Gastrocnemius medialis (tissue), 4 donors: ENCODE measurements around the gene CDH8.

Experiments used
- CTCF ChIP-seq, 5 experiments: fragments of 450-650 bp in 3 of 5; fragments of 200-600 bp in 2 of 5; sonication (generic) in 2 of 5; IDR thresholded peaks in 4 of 5; conservative IDR thresholded peaks in 1 of 5; 1 replicate in 4 of 5; 2 replicates in 1 of 5; pipeline ENCODE4 v1.5.1; 2016 to 2019; ENCODE audit warnings: antibody characterized with exemption in 5 of 5, mild to moderate bottlenecking in 3 of 5, moderate library complexity in 3 of 5
- POLR2A ChIP-seq, 2 donors: fragments of 450-650 bp; IDR thresholded peaks; one replicate each; pipeline ENCODE4 v1.6.1; 2017; ENCODE audit warnings: antibody characterized with exemption in 2 of 2, mild to moderate bottlenecking in 2 of 2, moderate library complexity in 2 of 2

- TF ChIP-seq POLR2A (IDR thresholded peaks at IDR 0.05) (no peak), CTCF (IDR thresholded peaks at IDR 0.05 in 4 of 5, conservative IDR thresholded peaks at IDR 0.05 in 1 of 5) (no peak)
Measured at GRCh38 chr16:61677776-61678175, 358.5 kb downstream of the CDH8 start.
